Measurements from ENCODE around the gene HELLS.
"Not testable (repeated sequence)": the region's sequence is repeated elsewhere in the genome, so short reads cannot be mapped to it uniquely, and the experiment has no call there.

Gene HELLS

DNA sequence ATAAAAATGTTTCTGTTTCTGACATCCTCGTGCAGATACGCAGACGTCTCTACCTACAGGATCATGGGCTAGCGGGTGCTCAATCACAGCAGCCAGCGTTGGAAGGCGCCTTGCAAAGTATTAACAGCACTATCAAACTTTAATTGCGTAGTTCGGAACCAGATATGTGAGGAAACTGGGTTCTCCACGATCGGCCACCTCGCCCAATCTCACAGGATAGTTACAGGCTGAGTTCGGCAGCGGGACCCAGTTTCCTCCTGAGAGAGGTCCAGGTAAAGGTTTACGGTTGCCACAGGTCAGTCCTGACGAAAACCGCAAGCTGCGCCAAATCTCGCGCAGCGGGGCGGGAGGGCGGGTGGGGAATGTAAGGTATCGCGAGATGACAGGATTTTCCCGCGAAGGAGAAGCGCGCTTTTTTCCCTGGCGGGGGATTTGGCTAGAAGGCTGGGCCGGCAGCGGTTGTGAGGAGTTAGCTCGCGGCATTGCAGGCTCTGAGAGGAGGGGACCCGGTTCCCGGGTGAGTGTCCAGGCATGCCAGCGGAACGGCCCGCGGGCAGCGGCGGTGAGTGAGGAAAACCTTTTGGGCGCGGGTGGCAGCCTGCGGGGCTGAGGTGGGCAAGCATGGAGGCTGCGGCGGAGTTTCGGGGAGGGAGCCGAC lies at the start of gene HELLS:
Gene HELLS, plus strand, starts transcription at position 398 of the 658 bp plus-strand sequence. Its CDS starts 134 bp downstream, at position 532.
- DNase-seq: peak; percentile 60 to 85

- no peak for DNase-seq
Measured at GRCh38 chr10:94496010-94496409, 49.6 kb upstream of the HELLS start.

GRCh38 chr10:94496646-94497045 lies 48.9 kb upstream of the HELLS start:
- no peak for DNase-seq

GRCh38 chr10:94500063-94500462 lies 45.5 kb upstream of the HELLS start:
- DNase-seq: peak in 1 of 2 experiments; percentile 2

DNA sequence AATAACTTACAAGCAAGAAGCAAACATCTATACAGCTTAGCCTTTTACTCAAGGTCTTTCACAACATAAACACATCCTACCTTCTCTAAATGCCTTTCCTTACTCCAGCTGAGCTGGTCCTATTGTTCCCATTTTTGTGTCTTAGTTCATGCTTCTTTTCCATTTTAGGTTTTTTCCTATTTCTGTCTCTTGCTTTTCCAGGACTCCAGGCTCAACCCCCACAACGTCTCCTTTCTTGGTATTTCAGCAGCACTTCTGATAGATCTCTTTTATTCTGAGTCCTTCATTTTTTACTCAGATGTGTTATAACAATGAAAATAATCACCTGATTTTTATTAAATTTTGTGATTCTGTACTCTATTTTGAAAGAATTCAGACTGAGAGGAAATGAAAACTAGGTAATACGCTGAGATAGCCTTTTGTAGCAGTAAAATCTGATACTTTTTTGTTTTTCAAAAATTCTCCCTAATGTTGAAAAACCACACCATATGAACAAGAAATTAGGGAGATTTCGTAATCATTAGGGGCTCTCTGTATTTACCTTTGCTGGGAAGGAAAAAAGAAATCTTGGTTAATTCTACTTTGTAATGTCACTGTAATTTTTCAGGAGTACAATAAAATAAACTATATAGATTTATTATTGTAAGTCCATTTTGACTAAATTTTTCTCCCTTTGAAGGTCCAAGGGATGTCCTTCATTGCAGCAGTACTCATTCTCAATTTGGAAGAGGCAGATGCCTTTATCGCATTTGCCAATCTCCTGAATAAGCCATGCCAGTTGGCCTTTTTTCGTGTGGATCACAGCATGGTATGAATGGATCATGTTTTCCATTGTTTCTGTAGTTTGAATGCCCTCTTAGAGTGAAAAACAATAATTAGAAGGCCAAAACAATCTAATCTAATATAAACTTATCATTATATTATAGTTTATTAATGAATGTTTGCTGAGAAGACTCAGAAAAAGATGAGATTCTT lies 24.0 kb upstream of the HELLS start:
- DNase-seq: no peak

DNA sequence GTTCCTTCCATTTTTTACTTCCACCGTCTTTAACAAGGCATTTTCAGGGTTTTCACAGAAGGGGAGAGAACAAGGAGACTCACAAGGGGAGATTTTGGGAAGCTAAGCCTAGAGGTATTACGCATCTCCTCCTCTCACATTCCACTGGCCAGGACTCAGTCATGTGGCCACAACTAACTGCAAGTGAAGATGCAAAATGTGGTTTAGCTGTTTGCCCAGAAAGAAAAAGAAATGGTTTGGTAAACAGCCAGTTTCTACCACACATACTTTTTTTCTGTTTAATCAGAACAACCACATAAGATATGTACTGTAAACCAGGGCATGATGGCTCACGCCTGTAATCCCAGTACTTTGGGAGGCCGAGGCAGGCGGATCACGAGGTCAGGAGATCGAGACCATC lies 21.4 kb upstream of the HELLS start:
- DNase-seq: no peak

GRCh38 chr10:94524711-94525110 lies 20.9 kb upstream of the HELLS start:
- no peak for DNase-seq

DNA sequence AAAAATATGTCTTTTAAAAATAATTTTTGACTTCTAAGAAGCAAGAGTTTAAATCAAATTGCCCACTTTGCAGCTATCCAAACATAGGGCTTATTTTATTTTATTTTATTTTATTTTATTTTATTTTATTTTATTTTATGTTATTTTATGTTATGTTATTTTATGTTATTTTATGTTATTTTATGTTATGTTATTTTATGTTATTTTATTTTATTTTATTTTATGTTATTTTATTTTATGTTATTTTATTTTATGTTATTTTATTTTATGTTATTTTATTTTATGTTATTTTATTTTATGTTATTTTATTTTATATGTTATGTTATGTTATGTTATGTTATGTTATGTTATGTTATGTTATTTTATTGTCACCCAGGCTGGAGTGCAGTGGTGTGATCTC lies 14.0 kb upstream of the HELLS start:
- not testable (repeated sequence) for DNase-seq

DNA sequence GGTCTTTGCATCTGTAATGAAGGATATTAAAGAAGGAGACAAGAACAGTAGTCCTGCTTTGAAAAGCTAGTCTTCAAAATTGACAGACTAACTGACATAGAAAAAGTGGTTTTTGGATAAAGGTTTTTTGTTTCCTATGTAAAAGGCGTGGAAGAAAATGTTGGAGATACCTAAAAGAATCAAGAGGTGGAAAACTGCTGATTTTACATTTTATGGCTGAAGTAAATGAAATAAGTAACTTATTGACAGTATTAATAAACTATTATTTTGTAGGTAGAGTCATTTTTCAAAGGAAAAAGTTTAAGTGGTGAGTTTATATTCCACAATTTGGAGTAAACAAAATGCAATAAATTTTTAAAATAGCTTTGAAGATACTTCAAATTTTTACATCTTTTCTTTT lies 12.6 kb upstream of the HELLS start:
- DNase-seq: no peak

GRCh38 chr10:94542282-94542681 lies 3.3 kb upstream of the HELLS start:
- DNase-seq: not testable (repeated sequence)

GRCh38 chr10:94546049-94546900 lies 687 bp downstream of the HELLS start:
- peak; percentile 3 to 25 for DNase-seq

GRCh38 chr10:94546901-94547185 lies 1.3 kb downstream of the HELLS start:
- DNase-seq: no peak

- DNase-seq: no peak
Measured at GRCh38 chr10:94549221-94549620, 3.6 kb downstream of the HELLS start.

DNA sequence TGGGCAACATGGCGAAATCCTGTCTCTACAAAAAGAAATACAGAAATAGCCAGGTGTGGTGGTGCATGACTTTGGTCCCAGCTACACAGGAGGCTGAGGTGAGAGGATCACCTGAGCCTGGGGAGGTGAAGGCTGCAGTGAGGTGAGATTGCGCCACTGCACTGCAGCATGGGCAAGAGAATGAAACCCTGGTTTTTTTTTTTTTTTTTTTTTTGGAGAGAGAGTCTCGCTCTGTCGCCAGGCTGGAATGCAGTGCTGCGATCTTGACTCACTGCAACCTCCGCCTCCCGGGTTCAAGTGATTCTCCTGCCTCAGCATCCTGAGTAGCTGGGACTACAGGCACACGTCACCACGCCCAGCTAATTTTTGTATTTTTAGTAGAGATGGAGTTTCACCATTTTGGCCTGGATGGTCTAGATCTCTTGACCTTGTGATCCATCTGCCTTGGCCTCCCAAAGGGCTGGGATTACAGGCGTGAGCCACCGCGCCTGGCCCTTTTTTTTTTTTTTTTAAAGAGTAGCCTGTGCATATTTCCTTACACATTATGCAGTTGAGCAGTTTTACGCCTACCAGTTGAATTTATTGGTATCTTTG lies 22.2 kb downstream of the HELLS start:
- not testable (repeated sequence) for DNase-seq

DNA sequence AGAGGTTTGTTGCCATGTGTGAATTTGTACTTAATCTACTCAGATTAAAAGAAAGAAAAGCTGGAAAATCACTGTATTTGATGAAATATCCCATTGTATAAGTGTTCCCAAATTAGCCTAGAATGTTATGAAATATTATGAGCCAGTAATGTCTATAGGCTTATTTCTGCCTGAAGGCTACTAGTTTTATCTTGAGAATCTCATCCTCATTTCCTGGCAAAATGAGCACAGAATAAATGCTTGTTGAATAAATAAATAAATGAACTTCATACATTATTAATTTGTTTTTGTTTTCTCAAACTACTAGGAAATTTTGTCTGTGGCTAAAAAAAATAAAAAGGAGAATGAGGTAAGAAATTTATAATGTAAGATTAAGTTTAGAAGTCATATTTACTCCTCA lies 25.5 kb downstream of the HELLS start:
- DNase-seq: no peak

GRCh38 chr10:94571528-94571927 lies 25.9 kb downstream of the HELLS start:
- DNase-seq: no peak

DNA sequence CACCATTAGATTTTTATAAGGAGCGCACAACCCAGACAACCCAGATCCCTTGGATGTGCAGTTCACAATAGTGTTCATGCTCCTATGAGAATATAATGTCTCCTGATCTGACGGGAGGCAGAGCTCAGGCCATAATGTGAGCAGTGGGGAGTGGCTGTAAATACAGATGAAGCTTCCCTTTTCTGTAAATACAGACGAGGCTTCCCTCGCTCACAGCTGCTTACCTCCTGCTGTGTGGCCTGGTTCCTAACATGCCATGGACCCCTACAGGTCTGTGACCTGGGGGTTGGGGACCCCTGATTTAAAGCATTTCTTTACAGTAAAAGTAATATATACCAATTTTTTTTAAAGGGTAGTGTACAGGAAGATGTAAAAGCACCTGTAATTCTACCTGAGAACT lies 33.2 kb downstream of the HELLS start:
- DNase-seq: no peak

DNA sequence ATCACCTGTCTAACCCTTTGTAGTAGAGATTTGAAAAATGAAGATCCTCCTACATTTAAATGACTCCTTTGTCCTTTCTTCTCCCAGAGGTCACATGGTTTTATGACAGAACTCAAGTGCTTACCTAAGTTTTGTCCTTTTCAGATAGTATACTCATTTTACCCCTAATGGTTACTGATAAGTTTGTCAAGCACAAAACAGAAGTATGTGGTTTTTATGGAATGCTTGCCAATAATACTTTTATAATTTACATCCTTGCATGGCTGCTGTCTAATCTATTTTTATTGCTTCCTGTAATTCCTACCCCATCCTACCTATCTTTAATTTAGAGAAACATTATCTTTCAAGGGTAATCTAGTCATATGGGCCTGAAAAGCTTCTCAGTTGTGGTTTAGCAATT lies 37.5 kb downstream of the HELLS start:
- DNase-seq: no peak

- DNase-seq: no peak
Measured at GRCh38 chr10:94591461-94592205, 46.0 kb downstream of the HELLS start.

DNA sequence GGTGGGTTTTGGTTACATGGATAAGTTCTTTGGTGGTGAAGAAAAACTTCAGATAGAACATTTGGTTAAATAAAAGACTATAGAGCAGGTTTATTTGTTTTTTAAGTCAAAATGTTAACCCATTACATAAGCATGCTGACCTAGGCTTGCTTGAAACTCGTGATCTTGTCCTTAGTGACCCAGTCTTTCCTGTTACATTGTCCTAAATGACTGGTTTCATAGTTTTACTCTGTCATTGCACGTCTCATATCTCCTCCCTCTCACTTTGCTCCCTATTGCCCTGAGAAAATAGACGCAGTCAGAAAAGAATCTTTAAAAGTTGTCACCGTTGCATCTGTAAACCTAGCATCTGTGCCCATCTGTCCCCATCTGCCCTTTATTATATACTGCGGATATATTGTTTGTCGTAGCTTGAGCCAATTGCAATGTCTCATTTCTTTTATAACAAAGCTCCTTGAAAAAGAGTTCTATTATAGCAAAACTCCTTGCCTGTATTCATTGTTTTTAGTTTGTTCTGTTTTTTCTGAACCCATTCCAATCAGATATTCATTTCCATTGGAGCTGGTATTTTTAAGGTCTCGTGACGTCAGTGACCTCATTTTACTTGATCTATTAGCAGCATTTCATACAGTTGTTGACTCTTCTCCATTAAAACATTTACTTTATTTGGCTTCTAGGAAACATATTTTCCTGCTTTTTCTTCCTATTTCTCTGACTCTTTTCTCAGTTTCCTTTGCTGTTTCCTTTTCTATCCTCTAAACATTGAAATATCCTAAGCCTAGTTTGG lies 57.3 kb downstream of the HELLS start:
- DNase-seq: no peak

DNA sequence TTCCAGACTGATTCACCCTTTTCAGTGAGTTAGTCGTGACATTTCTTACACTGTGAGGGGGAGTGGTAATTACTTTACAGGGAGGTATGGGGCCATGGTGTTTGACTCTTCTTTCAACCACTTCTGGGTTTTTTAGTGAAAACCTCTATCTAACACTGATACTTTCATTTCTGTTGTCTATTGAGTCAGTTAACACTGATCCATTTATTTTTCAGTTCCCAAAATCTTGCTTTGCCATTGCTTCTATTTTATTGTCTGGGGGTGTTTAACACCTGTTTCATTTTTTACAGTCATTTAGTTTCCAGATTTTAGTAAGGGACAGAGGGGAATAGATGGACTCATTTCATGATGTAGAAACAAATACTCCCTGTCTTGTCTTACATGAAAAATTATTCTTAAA lies 61.5 kb downstream of the HELLS start:
- DNase-seq: no peak
